IMR-90 (cell line): Measurements from ENCODE around the gene CLEC16A. TPM values are rescaled to one million over a fixed set of nuclear protein-coding genes. Genes with fewer than 3 reads are reported as not detected.
A peak's percentile ranks its signal among the peaks of the same experiment; 100 is the strongest.

Experiments used
- ATAC-seq: fragments of 200-7000 bp; cut with Tn5 transposase; 2 replicates; pipeline ENCODE4 v1.9.1; 2020; ENCODE audit warnings: low read depth, mild to moderate bottlenecking, moderate library complexity
- BruUV-seq: library from RNA; stranded (reverse); fragments of 400-500 nt; replicated peaks from 2 replicates; lab custom pipeline; 2021; lab: Mats Ljungman, UMichigan
- CTCF ChIA-PET: fragments of 300-600 bp; formaldehyde crosslinking; extraction: SDS; loops from one replicate; lab custom pipeline; 2021; ENCODE audit warnings: antibody characterized with exemption; lab: Yijun Ruan, JAX
- POLR2A ChIA-PET: fragments of 300-600 bp; sonication (Branson Sonifier 250); formaldehyde crosslinking; loops from one replicate; lab custom pipeline; 2022; ENCODE audit warnings: antibody characterized with exemption; ENCODE audit not compliant: unreplicated experiment; lab: Charles Lee
- DNase-seq: peaks from one replicate; pipeline ENCODE4 v3.0.0; 2013
- H2AFZ ChIP-seq: replicated peaks from 2 replicates; pipeline ENCODE3; 2013; ENCODE audit warnings: low read length, mild to moderate bottlenecking; ENCODE audit not compliant: poor library complexity
- H2AK5ac ChIP-seq: 2 replicates; pipeline ENCODE4 v1.6.1; 2013; ENCODE audit warnings: low read depth, low read length, inconsistent platforms
- H2AK9ac ChIP-seq: replicated peaks from 2 replicates; pipeline ENCODE3; 2013; ENCODE audit warnings: mild to moderate bottlenecking, low read depth, low read length, moderate library complexity; ENCODE audit not compliant: poor library complexity
- H2BK120ac ChIP-seq: 2 replicates; pipeline ENCODE4 v1.6.1; 2013; ENCODE audit warnings: low read depth, low read length, inconsistent platforms
- H2BK15ac ChIP-seq: 3 replicates; pipeline ENCODE4 v1.6.1; 2013; ENCODE audit warnings: low read depth, low read length, inconsistent platforms
- H2BK20ac ChIP-seq: 2 replicates; pipeline ENCODE4 v1.6.1; 2013; ENCODE audit warnings: low read depth, mild to moderate bottlenecking, inconsistent platforms, low read length, moderate library complexity
- H2BK5ac ChIP-seq: 2 replicates; pipeline ENCODE4 v1.6.1; 2013; ENCODE audit warnings: mild to moderate bottlenecking, low read depth, low read length, inconsistent platforms; ENCODE audit not compliant: poor library complexity, severe bottlenecking
- H3K14ac ChIP-seq: replicated peaks from 2 replicates; pipeline ENCODE4 v1.6.1; 2013; ENCODE audit warnings: low read depth, low read length, inconsistent platforms
- H3K18ac ChIP-seq: 2 replicates; pipeline ENCODE4 v1.6.1; 2013; ENCODE audit warnings: low read depth, low read length, control low read depth
- H3K23ac ChIP-seq: 2 replicates; pipeline ENCODE4 v1.6.1; 2013; ENCODE audit warnings: low read depth, low read length, inconsistent platforms
- H3K27ac ChIP-seq: 2 replicates; pipeline ENCODE4 v1.5.1; 2013; ENCODE audit warnings: mild to moderate bottlenecking, control low read depth, low read length; ENCODE audit not compliant: insufficient read depth
- H3K27me3 ChIP-seq: 2 replicates; pipeline ENCODE4 v1.6.1; 2013; ENCODE audit warnings: low read length; ENCODE audit not compliant: control insufficient read depth, insufficient read depth
- H3K36me3 ChIP-seq: 2 replicates; pipeline ENCODE4 v1.6.1; 2013; ENCODE audit warnings: low read length, mixed read lengths; ENCODE audit not compliant: control insufficient read depth, insufficient read depth
- H3K4ac ChIP-seq: 2 replicates; pipeline ENCODE4 v1.6.1; 2013; ENCODE audit warnings: low read depth, low read length, inconsistent platforms
- H3K4me1 ChIP-seq: 2 replicates; pipeline ENCODE4 v1.6.1; 2013; ENCODE audit warnings: low read length, mixed read lengths; ENCODE audit not compliant: control insufficient read depth, insufficient read depth
- H3K4me2 ChIP-seq: 2 replicates; pipeline ENCODE4 v1.6.1; 2013; ENCODE audit warnings: low read depth, mild to moderate bottlenecking, control low read depth, low read length, moderate library complexity
- H3K4me3 ChIP-seq: 2 replicates; pipeline ENCODE4 v1.5.1; 2013; ENCODE audit warnings: low read depth, mild to moderate bottlenecking, control low read depth, low read length, moderate library complexity; ENCODE audit not compliant: insufficient read depth
- H3K56ac ChIP-seq: 2 replicates; pipeline ENCODE4 v1.6.1; 2013; ENCODE audit warnings: low read length, inconsistent platforms; ENCODE audit not compliant: insufficient read depth; ENCODE audit errors: extremely low read depth
- H3K79me1 ChIP-seq, 2 experiments: 2 replicates each; pipeline ENCODE4 v1.6.1; 2013; ENCODE audit warnings: low read length in 2 of 2, inconsistent platforms in 1 of 2, low read depth in 1 of 2
- H3K9ac ChIP-seq: 2 replicates; pipeline ENCODE4 v1.6.1; 2013; ENCODE audit warnings: low read depth, low read length, control low read depth
- H3K9me1 ChIP-seq: 2 replicates; pipeline ENCODE4 v1.6.1; 2013; ENCODE audit warnings: low read length, inconsistent platforms; ENCODE audit not compliant: insufficient read depth
- H3K9me3 ChIP-seq: 2 replicates; pipeline ENCODE4 v1.6.1; 2013; ENCODE audit warnings: low read length; ENCODE audit not compliant: control insufficient read depth, insufficient read depth
- H4K20me1 ChIP-seq: 2 replicates; pipeline ENCODE4 v1.6.1; 2013; ENCODE audit warnings: low read length, inconsistent platforms; ENCODE audit not compliant: insufficient read depth
- H4K5ac ChIP-seq: 2 replicates; pipeline ENCODE4 v1.6.1; 2013; ENCODE audit warnings: mild to moderate bottlenecking, low read depth, low read length, control low read depth
- H4K8ac ChIP-seq, 2 experiments: 2 replicates each; pipeline ENCODE4 v1.6.1; 2013; ENCODE audit warnings: low read depth in 2 of 2, low read length in 2 of 2, control low read depth in 1 of 2, inconsistent platforms in 1 of 2
- H4K91ac ChIP-seq: 2 replicates; pipeline ENCODE4 v1.6.1; 2013; ENCODE audit warnings: low read depth, low read length, inconsistent platforms; ENCODE audit not compliant: insufficient read depth
- CEBPB ChIP-seq: IDR thresholded peaks from 2 replicates; pipeline ENCODE4 v1.6.1; 2012; ENCODE audit warnings: low read depth, low read length, improper control_type of control experiment
- POLR2A ChIP-seq: IDR thresholded peaks from 2 replicates; pipeline ENCODE4 v1.6.1; 2012; ENCODE audit warnings: mild to moderate bottlenecking, low read depth, low read length
- WGBS, 2 experiments: methylation state at CpG; one replicate each; pipeline versions ENCODE4 v1.1.5 to v1.1.7; 2013; ENCODE audit warnings: missing lambda C conversion rate in 2 of 2; ENCODE audit not compliant: insufficient read length in 1 of 2; ENCODE audit errors: extremely low coverage in 2 of 2; 5-methylcytosine and 5-hydroxymethylcytosine counted together
- dilution Hi-C: fragments of 300-500 bp; cut with HindIII; formaldehyde crosslinking; loops from one replicate; pipeline ENCODE4 v1.14.3; 2018; ENCODE audit warnings: low sequenced_read_pairs; ENCODE audit not compliant: unreplicated experiment
- in situ Hi-C: fragments of 300-500 bp; cut with MboI; formaldehyde crosslinking; loops from 3 replicates; pipeline ENCODE4 v1.14.3; 2019; ENCODE audit warnings: low sequenced_read_pairs, inconsistent platforms, mixed read lengths
- intact Hi-C: fragments of 100-400 bp; cut with micrococcal nuclease; formaldehyde crosslinking; loops from 2 replicates; pipeline ENCODE4 v1.10.0; 2022
- polyA plus RNA-seq, 3 experiments: library from polyadenylated mRNA; depleted of rRNA; stranded (reverse); fragments of >200 nt; gene quantifications; 2 replicates each; pipeline ENCODE4 v1.2.3, GENCODE V29; 2012; ENCODE audit warnings: low replicate concordance in 1 of 3
- total RNA-seq: library from RNA; depleted of rRNA; stranded (reverse); fragments of >200 nt; gene quantifications from 2 replicates; pipeline ENCODE4 v1.2.3, GENCODE V29; 2012

CLEC16A gene
- total and polyA plus RNA-seq, 2 of the 4 experiments (the other 2 are of a cell fraction): 15.9 to 16.5 TPM

DNA sequence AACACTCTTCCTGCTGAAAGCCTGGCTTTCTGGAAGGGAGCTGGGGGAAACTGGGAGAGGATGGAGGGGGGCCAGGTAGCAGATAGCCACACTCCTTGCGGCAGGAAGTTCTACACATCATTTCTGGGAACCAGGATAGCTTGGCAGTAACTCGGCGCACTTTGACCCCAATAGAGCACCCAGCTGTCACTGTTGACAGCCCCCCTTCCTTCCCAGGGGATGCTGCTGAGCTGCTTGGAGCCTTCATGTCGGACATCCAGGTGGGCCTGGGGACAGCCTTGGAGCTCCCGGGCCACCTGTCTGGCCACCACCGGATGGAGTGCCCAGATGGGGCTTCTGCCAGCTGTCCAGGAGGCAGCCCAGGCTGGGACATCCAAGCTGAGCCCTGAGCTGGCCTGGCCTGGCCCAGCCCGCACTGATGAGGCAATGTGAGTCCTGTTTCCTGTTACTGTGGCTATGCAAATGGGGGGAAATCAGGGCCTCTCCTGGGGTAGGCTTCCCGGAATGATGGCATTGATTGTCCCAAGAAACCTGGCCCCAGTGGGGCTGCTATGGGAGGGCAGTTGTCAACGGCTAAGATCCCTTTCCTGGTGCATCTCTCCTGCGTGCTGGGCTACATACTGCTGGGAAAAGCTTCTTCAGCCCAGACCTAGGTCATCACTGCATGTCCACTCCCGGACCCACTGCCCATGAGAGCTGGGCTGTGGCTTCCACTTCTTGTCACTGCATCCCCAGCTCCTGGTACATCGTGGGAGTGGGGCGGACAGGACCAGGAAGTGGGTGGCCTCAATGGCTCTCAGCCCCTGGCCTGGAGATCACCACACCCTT, 261.6 kb downstream of the CLEC16A start:
- Histone ChIP-seq H2BK20ac (peak overlapping the region; percentile 64), H2AK5ac (peak overlapping the region; percentile 87; the same call in 1 of the 2 replicates), H3K18ac (no peak overlapping the region), H4K8ac (peak overlapping the region in 1 of 2 experiments; percentile 57; a peak in 1 of 4 replicates), H3K9ac (no peak overlapping the region), H2AK9ac (peak overlapping the region; percentile 82), H3K79me1 (no peaks in the 10 kb centered on the region), H2AFZ (peak overlapping the region; percentile 68), H3K4ac (peak overlapping the region; percentile 69), H2BK5ac (no peak overlapping the region), H3K27ac (no peak overlapping the region), H3K56ac (no peak overlapping the region), H3K14ac (peak overlapping the region; percentile 45), H4K20me1 (no peaks in the 10 kb centered on the region), H2BK15ac (peak overlapping the region; percentile 50; the same call in 1 of the 3 replicates), H3K9me1 (no peaks in the 10 kb centered on the region), H3K4me2 (no peak overlapping the region), H2BK120ac (peak overlapping the region; percentile 20; the same call in 1 of the 2 replicates), H4K5ac (peak overlapping the region; percentile 21; the same call in 1 of the 2 replicates), H4K91ac (no peak overlapping the region; the same call in 1 of the 2 replicates), H3K23ac (no peak overlapping the region), H3K4me1 (peaks cover 20% of the 10 kb centered on the region), H3K9me3 (peaks cover 4% of the 10 kb centered on the region), H3K27me3 (no peaks in the 10 kb centered on the region; the same call in 1 of the 2 replicates), H3K4me3 (no peak overlapping the region), H3K36me3 (no peaks in the 10 kb centered on the region)
- in situ Hi-C loops (no loop called here), dilution Hi-C loops (no loop called here), intact Hi-C loops (no loop called here)
- ChIA-PET CTCF (interaction anchor here (0.6 kb wide), 1 partner anchor 16 kb away, joined by 3 read pairs; no protein-coding TSS in a partner anchor), POLR2A (no interaction called here)
- DNase-seq: peak; percentile 42
- WGBS, 2 experiments: 77% methylated on average over 5 of the region's 13 CpGs; no CpG with 5 or more reads in 1 of the 2 experiments
- peak; percentile 69 for TF ChIP-seq CEBPB
- no peak for TF ChIP-seq POLR2A
- no TSS peak for BruUV-seq
- peak; percentile 28 for ATAC-seq
